GM12874 (cell line): ENCODE measurements around the gene RBP2.

Experiments used
- CTCF ChIP-seq: IDR thresholded peaks from 2 replicates; pipeline ENCODE4 v1.5.1; 2011; ENCODE audit warnings: low read depth, mild to moderate bottlenecking, control low read depth, low read length, moderate library complexity; ENCODE audit not compliant: insufficient read depth

The RBP2 gene

GRCh38 chr3:139476348-139476747 is at the start of gene RBP2:
RBP2 (minus strand) TSS chr3:139476516; CDS start chr3:139476459, 57 bp downstream.
- no peak for TF ChIP-seq CTCF

- no peak for TF ChIP-seq CTCF
These were observed 48.7 kb upstream of the RBP2 start for GRCh38 chr3:139524841-139525636.

GRCh38 chr3:139523718-139524117 is 47.4 kb upstream of the RBP2 start:
- no peak for TF ChIP-seq CTCF

GRCh38 chr3:139523166-139523565 is 46.9 kb upstream of the RBP2 start:
- no peak for TF ChIP-seq CTCF

GRCh38 chr3:139522421-139522820 is 46.1 kb upstream of the RBP2 start:
- no peak for TF ChIP-seq CTCF

- TF ChIP-seq CTCF, result no peak
These were observed 45.5 kb upstream of the RBP2 start for GRCh38 chr3:139521816-139522215.

GRCh38 chr3:139521144-139521543 is 44.8 kb upstream of the RBP2 start:
- TF ChIP-seq CTCF, result no peak
